ENCODE data around the gene MPO. TPM values are rescaled to one million over a fixed set of nuclear protein-coding genes. Genes with fewer than 3 reads are reported as not detected.

MPO gene
- total and polyA plus RNA-seq, 2 donors (not counting 1 experiment from before 2014, with no cell fraction given), result 0.07 TPM; not detected in 1

GRCh38 chr17:58316260-58316960 lies 35.7 kb upstream of the MPO start:
- Histone ChIP-seq H3K4me3 (ENCODE audit: control extremely low read depth in 1 of 5, extremely low read depth in 1 of 5, insufficient read depth in 1 of 5, low read depth in 2 of 5, low read length in 4 of 5) (no peak overlapping the region), H3K79me2 (ENCODE audit: control insufficient read depth, insufficient read depth, low read length) (peaks cover 19% of the 10 kb centered on the region), H3K4me1 (ENCODE audit: control insufficient read depth in 2 of 2, insufficient read depth in 2 of 2, low read length in 2 of 2) (peaks cover 11 to 12% of the 10 kb centered on the region in 2 donors), H2AFZ (ENCODE audit: insufficient read depth, low read depth, low read length, poor library complexity, severe bottlenecking) (no peak overlapping the region), H3K9ac (ENCODE audit: low read length) (no peak overlapping the region), H3K9me3 (ENCODE audit: control extremely low read depth in 1 of 3, control insufficient read depth in 2 of 3, insufficient read depth in 1 of 3, low read length in 2 of 3) (no peaks in the 10 kb centered on the region), H3K27me3 (replicated peaks in 1 of 4; ENCODE audit: control extremely low read depth in 1 of 4, control insufficient read depth in 3 of 4, insufficient read depth in 4 of 4, low read length in 3 of 4) (no peaks in the 10 kb centered on the region), H3K27ac (ENCODE audit: low read length in 2 of 2) (no peak overlapping the region), H3K4me2 (replicated peaks; ENCODE audit: low read depth, low read length, poor library complexity, severe bottlenecking) (no peak overlapping the region), H3K36me3 (replicated peaks in 1 of 2; ENCODE audit: control extremely low read depth in 1 of 2, control insufficient read depth in 1 of 2, extremely low read depth in 1 of 2, insufficient read depth in 2 of 2, low read length in 1 of 2) (no peaks in the 10 kb centered on the region), H4K20me1 (ENCODE audit: control insufficient read depth, insufficient read depth, low read length, poor library complexity, severe bottlenecking) (no peaks in the 10 kb centered on the region)
- H3K4me3 Mint-ChIP-seq, result no peak overlapping the region
- CTCF ChIA-PET, result interaction anchor here (0.9 to 17.9 kb wide), 35 partner anchors 11 to 692 kb away, joined by 3 to 587 read pairs (median 9); partner anchors contain the start of genes HSF5, RNF43, SUPT4H1 and TSPOAP1
- H3K9me3 Mint-ChIP-seq (ENCODE audit: insufficient read depth), result no peaks in the 10 kb centered on the region
- intact Hi-C loops (cut with micrococcal nuclease), result no loop called here
- no peak overlapping the region for H3K27ac Mint-ChIP-seq
- DNase-seq (no peak), ATAC-seq (ENCODE audit: low read depth) (no peak)
- TF ChIP-seq CTCF (IDR thresholded peaks at IDR 0.05) (no peak), EZH2 (IDR thresholded peaks at IDR 0.05; ENCODE audit: borderline replicate concordance, insufficient read depth, low read depth, low read length, poor library complexity, severe bottlenecking) (no peak)
- no peaks in the 10 kb centered on the region for H3K27me3 Mint-ChIP-seq
- peaks cover 14% of the 10 kb centered on the region for H3K4me1 Mint-ChIP-seq
- POLR2A ChIA-PET, result interaction anchor here (1.5 to 5.5 kb wide), 8 partner anchors 11 to 171 kb away, joined by 3 to 46 read pairs (median 24); partner anchors contain the start of genes HSF5, SUPT4H1 and TSPOAP1
- 92% methylated on average over 3 of the region's 8 CpGs for WGBS (ENCODE audit: insufficient coverage)

GRCh38 chr17:58315750-58316149 lies 35.0 kb upstream of the MPO start:
- no peak overlapping the region for H3K4me3 Mint-ChIP-seq
- H3K4me1 ChIP-seq (ENCODE audit: control insufficient read depth in 2 of 2, insufficient read depth in 2 of 2, low read length in 2 of 2), result peaks cover 11 to 12% of the 10 kb centered on the region in 2 donors
- H3K9me3 ChIP-seq (ENCODE audit: control extremely low read depth in 1 of 3, control insufficient read depth in 2 of 3, insufficient read depth in 1 of 3, low read length in 2 of 3), result no peaks in the 10 kb centered on the region
- TF ChIP-seq EZH2 (IDR thresholded peaks at IDR 0.05; ENCODE audit: borderline replicate concordance, insufficient read depth, low read depth, low read length, poor library complexity, severe bottlenecking), result no peak
- no peak for TF ChIP-seq CTCF (IDR thresholded peaks at IDR 0.05)
- ATAC-seq (ENCODE audit: low read depth), result no peak
- CTCF ChIA-PET, result interaction anchor here (1.2 to 17.9 kb wide), 13 partner anchors 11 to 172 kb away, joined by 4 to 587 read pairs (median 59); partner anchors contain the start of genes HSF5, RNF43, SUPT4H1 and TSPOAP1
- H3K27ac ChIP-seq (ENCODE audit: low read length in 2 of 2), result no peak overlapping the region
- no peak overlapping the region for H2AFZ ChIP-seq (ENCODE audit: insufficient read depth, low read depth, low read length, poor library complexity, severe bottlenecking)
- WGBS (ENCODE audit: insufficient coverage), result no CpG with 5 or more reads among the region's 4 CpGs
- intact Hi-C loops (cut with micrococcal nuclease), result no loop called here
- peaks cover 19% of the 10 kb centered on the region for H3K79me2 ChIP-seq (ENCODE audit: control insufficient read depth, insufficient read depth, low read length)
- no peak for DNase-seq
- H3K4me2 ChIP-seq (replicated peaks; ENCODE audit: low read depth, low read length, poor library complexity, severe bottlenecking), result no peak overlapping the region
- H3K4me1 Mint-ChIP-seq, result peaks cover 14% of the 10 kb centered on the region
- no peak overlapping the region for H3K4me3 ChIP-seq (ENCODE audit: control extremely low read depth in 1 of 5, extremely low read depth in 1 of 5, insufficient read depth in 1 of 5, low read depth in 2 of 5, low read length in 4 of 5)
- POLR2A ChIA-PET, result interaction anchor here (5.5 kb wide), 1 partner anchor 11 kb away, joined by 44 read pairs; the partner anchor contains the start of gene TSPOAP1
- no peaks in the 10 kb centered on the region for H3K36me3 ChIP-seq (replicated peaks in 1 of 2; ENCODE audit: control extremely low read depth in 1 of 2, control insufficient read depth in 1 of 2, extremely low read depth in 1 of 2, insufficient read depth in 2 of 2, low read length in 1 of 2)
- no peak overlapping the region for H3K27ac Mint-ChIP-seq
- no peaks in the 10 kb centered on the region for H3K27me3 Mint-ChIP-seq
- no peak overlapping the region for H3K9ac ChIP-seq (ENCODE audit: low read length)
- no peaks in the 10 kb centered on the region for H4K20me1 ChIP-seq (ENCODE audit: control insufficient read depth, insufficient read depth, low read length, poor library complexity, severe bottlenecking)
- no peaks in the 10 kb centered on the region for H3K9me3 Mint-ChIP-seq (ENCODE audit: insufficient read depth)
- no peaks in the 10 kb centered on the region for H3K27me3 ChIP-seq (replicated peaks in 1 of 4; ENCODE audit: control extremely low read depth in 1 of 4, control insufficient read depth in 3 of 4, insufficient read depth in 4 of 4, low read length in 3 of 4)
